NOMO-1 treated with DMSO at 0.1 percent for 48 hours (cell line): ENCODE results near the gene DUSP6.

Experiments
- DNase-seq: peaks from one replicate; lab custom pipeline; 2025; ENCODE audit not compliant: unreplicated experiment; lab: John Stamatoyannopoulos, UW

Gene DUSP6

DNA sequence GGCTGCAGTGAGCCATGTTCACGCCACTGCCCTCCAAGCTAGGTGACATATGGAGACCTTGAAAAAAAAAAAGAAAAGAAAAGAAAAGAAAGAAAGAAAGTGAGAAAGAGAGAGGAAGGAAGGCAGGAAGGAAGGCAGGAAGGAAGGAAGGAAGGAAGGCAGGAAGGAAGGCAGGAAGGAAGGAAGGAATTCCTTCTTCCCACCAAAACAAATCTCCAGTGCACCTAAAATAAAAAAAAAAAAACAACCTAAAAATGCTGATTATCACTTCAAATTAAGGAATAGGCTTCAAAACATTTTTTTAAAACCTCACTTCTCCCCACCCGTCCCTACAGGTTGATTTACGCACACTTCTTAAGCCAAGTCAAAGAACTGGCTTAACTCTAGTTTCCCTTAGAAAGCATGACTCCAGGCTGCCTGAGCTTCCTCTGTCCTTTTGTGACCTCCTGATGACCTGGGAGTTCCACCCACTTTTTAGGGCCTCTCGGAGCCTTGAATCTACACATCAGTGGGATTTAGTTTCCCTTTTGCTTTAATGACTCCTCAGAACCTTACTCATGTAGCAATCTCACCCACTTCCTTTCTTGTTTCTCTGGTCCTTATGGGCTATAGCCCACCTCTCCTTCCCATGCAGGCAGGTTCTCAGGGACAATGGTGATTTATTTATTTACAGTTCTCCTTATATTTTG lies 18.6 kb downstream of the DUSP6 start:
- DNase-seq = peak; percentile 96

DNA sequence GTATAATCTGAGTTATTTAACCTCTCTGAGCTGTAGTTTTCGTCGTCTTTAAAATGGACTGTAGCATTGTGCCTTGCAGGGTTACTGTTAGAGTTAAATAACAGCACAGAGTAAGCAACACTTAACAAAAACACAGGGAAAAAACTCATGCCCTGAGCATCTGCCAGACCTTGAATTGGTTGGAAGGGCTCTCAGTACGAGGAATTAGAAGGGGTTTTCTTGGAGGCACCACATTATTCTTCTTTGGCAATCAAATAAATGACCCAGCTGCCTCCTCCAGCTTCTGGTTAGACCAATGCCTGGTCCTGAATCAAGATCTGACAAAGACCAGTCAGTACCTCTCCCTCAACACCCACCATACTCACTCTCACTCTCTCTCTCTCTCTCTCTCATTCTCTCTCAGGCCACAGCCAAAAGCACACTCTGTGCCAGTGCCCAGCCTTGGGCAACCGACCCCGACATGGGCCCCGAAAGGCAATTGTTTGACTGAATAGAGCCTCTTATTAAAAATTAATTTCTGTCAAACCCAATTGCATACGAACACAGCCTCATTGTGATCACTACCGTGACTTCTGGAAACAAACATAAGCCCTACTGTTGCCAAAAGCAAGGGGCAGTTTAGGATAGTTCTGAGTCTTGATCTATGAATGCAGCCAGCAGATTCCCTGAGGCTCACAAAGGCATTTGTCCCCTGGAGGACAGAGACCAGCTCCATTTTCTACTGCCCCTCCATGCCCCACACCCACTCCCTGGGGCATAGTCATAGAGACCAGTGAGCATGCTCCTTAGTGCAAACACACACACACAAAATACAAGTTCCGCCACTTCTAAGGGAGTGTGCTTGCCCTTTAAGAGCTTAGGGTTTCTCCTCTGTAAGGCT lies 23.9 kb downstream of the DUSP6 start:
- no peak for DNase-seq

DNA sequence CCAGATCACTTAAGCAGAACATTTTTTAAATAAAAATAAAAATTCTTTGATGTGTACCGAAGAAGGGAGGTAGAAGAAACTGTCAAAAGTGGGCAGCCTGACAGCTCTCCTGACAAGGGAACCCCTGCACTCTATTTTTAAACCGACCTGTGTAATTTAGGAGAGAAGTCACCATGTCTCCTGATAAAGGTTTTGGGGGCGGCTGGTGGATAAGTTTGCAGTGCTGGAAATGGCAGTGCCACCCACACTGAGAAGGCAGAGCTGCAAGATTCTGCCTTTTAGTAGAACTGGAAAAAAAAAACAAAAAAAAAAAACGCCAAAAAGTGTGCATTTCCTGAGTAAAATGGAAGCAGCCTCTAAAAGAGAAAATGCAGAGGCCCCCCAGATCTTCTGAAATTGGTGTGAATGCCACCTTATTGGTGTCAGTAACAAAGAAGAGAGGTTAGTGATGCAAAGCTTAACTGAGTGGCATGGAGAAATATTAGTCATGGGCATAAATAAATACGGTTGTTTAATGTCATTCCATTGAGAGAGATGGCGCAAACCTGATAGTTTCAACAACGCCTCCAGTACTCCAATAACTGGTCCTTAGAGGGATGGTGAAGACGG lies 24.7 kb downstream of the DUSP6 start:
- no peak for DNase-seq

DNA sequence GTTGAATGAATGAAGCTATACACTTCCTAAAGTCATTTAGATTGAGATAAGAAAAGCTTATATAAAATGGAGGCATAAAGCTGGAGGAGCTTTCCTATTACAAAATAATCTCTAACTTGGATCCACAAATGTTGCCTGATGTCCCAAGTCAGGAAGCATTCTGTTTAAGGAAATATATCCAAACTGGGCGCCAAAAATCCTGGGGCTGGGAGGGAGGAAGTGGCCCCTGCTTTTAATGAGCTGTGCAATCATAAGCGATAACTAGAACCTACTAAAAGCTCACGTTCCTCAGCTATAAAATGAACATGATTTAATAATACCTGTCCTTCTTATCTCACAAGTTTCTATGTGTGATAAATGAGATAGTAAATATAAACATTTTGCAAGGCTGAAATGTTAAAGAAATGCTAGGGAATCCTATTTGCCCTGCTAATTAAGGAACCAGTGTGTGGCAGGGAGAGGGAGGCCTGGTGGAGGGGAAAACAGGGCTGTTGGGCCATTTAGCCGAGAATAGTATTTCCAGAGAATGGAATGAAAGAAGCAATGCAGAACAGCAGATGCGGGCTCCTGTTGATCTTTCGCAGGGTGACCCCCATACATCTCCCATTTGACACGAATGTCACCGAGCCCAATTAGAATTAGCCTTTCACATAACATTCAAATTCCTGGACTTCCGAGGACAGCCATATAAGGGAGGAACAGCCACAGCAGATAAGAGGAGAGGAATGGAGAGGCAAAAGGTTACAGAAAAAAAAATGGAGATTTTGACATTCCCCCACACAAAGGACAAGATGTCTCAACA lies 25.9 kb downstream of the DUSP6 start:
- no peak for DNase-seq

DNA sequence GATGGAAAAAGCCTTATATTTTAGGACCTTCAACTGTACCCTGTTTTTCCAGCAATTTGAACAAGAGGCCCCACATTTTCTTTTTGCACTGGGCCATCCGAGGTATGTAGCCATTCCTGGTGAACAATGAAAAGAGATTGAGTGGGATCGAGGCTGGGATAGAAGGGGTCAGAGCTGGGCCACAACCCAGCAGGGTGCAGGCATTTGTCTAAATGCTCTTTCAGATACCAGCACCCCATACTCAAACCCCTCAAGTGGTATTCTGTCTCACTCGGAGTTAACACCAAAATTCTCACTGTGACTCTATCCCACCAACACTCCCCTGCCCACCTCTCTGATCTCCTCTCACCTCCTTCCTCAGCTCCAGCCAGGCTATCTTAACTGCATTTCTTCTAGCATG lies 26.8 kb downstream of the DUSP6 start:
- no peak for DNase-seq

DNA sequence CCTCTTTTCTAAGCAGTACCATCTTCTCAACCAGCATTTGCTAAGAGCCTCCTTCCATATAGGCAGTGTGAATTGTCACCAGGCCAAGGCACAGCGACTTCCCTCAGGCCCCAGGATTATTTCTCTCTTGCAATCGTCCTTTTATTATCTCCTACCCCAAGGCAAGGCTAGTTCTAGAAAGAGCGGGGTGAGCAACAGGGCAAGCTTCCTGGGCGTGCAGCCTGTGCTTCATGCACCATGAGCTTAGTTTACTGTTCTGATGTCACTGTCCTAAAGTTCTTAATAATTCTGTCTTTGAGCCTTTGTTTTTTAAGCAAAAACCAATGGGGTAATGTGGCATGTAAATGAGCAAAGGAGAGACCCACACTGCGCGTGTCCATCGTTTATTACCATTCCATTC lies 27.9 kb downstream of the DUSP6 start:
- DNase-seq = no peak

DNA sequence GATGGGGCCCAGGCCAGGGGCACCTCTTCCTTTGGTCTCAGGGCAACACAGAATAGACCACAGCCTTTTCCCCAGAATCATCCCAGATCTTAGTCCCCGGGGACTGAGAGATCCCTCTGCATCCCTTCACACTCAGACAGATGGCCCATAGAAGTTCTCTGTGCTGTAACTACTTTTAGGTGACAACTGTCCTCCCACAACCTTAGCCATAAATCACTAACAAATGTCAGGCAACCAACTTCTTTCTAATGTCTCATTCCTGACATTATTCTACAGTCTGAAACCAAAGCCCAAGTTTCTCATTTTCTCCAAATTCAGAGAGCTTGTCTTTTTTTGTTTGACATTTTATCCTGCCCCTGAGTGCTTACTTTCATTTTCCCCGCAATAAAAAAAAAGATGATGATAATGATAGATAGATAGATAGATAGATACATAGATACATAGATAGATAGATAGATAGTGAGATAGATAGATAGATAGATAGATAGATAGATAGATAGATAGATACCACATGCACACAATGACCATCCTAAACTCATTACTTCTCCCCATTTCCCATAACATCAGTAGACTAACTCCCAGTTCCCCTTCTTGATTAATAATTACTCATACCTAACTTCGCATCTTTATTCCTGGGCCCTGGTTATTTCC lies 28.6 kb downstream of the DUSP6 start:
- DNase-seq = no peak

DNA sequence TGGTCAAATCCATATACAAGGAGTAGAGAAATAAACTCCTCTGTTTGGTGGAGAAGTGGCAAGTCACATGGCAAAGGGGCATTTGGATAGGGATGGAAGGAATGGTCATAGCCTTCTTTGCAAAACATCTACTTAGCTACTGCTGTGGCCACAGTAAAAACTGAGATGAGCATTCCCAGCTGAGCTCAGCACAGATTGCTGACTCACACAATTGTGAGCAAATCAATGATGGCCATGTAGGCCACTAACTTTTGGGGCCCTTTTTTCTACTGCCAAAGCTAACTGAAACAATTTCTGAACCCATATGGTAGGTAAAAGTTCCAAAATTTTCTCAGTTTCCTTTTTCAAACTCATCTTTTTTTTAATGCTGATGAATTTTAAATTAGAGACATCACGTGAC lies 31.6 kb downstream of the DUSP6 start:
- no peak for DNase-seq

DNA sequence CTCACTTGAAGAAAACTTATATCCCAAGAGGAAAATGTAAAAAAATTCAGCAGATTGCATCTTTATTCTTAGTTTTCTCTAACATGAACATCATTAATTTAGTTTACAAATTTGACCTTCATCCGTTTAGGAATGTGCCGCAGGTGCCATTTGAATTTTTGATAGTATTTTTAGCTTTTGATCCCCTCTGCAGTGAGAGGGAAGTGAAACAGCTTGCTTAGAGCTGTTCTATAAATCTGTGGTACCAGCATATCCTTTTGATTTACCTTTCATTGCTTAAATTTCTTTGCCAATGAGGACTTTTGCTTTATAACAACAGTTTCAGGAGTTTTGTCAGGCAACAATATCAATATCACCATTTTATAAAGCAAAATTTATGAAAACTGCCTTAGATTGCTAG lies 32.7 kb downstream of the DUSP6 start:
- DNase-seq = peak; percentile 35

DNA sequence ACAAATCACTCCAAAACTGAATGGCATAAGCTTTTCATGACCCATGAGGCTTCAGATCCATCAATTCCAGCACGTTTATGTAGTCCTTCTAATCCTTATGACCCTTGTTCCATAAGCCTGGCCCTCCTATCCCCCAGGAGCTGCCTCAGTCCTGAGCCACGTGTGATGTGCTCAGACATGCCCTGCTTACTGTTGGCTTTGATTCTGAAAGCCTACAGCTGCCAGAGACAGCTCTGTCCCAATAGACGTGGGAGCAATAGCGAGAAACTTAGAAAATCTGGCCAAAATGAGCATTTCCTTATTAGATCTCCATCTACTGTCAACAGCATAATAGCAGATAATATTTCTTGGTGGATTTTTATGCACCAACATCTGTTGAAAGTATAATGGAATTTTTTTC lies 33.2 kb downstream of the DUSP6 start:
- DNase-seq = no peak

DNA sequence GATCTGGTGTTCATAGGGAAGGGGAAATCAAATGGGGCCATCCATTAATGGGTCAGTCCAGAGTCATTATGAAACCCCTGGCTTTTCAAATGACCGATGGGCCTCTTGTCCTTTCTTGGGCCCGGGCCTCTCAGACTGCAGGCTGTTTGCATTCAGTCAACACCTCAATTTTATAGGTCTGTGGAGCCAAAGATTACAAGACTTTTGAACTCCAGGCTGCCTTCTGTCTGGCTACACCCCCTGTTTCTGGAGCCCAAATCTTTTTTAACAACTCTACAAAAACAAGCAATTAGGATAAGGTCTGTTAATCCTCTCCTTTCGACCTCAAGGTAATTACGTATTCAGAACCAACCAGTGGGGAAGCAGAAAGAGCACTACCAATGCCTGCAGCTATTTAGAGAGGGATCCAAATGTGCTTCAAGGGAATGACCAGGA lies 35.6 kb downstream of the DUSP6 start:
- no peak for DNase-seq

DNA sequence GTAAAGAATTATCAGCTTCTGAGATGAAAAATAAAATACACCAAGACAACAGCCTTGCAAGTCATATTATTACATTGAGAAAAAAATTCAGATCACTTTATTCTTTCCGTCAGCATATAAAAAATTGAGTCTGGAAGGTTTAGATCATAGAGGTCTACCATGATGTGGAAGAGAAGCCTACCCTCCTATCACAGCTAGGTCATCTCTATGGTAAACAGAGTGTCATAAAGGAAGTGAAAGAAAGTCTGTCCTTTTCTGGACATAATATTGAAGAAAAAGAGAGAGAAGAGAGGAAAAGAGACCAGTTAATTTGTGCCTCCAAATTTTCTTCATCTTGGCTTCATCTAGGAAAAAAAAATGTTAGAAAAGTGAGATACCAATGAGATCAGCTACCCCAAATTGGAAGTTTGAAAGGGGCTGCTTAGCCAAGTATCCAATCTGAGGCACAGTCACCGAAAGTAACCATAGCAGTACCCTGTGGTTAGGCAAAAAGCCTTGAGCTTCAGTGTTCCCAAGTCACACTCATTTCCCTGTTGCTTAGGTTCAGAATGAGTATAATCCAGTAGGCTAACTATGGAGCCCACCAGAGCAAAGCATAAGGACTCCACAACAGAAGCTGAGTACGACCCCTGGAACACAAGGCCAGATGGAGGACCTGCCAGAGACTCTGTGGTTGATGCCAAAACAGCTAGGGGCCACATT lies 38.1 kb downstream of the DUSP6 start:
- no peak for DNase-seq

DNA sequence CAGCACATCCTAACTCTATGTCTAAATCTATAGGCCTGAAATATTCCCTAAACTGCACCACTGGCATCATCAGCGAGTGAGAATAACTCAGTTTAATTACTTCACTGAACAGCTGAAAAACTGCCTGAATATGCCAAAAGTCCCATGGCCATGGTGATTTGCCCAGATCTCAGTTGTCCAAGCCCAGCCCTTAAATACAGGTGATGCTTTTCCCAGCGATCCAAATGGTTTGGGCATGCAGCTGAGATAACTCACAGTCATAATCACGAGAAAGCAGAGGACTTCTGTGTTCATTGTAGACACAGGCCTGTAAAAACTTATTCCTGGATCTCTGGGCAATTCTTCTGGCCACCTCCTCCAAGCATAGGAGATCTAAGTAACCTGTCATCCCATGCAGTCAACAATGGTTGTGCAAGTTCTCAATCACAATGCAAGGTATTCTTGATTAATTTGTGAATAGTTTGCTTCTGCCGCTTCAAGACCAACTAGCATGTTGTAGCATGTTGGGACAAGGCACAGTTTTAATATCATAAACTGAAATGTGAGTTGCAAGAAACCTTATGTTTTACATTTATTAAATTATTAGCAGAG lies 40.5 kb downstream of the DUSP6 start:
- no peak for DNase-seq

DNA sequence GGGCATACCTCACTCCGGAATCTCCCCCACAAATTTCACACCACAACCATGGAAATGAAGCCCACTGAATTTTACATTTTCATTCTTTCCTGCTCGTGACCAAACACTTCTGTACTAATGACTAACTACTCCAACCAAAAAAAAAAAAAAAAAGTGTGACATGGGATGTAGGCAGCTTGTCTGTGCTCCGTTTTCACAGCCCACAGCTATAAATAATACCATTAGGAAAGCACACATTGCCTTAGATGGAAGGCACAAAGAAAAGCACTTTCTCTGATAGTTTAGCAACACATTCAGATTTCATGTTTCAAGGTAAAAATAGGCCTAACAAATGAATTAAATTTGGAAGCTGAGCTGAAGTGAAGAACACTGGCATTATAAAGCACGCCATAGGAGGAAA lies 42.5 kb downstream of the DUSP6 start:
- DNase-seq = peak; percentile 37

DNA sequence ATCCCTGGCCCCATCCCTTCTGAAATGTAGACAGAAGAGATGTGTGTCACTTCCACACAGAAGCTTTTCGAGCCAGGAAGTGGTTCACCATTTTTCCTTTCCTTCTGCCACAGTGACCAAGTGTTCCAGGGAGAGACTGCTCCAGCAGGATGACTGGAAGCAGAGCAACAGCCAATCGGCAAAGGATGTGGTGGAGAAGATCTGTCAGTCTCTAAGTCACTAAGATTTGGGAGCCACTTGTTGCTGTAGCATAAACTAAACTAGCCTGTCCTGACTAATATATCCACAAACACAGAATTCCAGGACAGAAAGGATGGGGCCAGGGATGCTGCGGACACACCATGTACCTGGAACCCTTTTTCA lies 42.9 kb downstream of the DUSP6 start:
- no peak for DNase-seq

DNA sequence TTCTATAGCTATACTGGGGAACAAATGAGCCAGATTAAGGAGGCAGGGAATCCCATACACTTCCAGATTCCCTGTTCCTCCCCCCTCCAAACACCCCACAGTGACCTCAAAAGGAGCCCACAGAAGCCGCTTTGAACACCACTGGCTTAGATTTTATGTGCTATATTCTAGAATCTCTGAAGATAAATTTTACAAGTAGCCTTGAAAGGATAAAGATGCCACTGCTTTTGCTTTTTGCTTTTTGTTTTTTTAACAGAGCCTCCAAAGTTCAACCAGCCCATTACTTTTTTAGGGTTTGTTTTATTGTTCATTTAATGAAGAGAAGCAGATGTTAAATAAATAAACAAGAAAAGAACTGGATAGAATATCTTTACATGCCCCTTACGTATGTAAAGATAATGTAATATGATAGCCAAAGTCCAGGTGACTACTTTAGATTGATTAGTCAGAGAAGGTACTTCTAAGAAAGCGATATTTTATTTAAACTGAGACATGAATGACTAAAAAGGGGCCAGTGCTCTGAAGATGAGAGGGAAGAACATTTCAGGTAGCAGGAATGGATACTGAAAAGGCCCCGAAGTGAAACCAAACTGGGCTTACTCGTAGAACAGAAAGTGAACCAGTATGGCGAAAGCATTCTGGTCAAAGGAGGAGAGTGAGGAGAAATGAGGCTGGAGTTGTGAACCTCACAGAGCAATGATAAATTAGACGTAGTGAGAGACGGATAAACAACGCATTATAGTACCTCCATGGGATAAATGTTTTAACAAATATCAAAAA lies 44.6 kb downstream of the DUSP6 start:
- peak; percentile 33 for DNase-seq

DNA sequence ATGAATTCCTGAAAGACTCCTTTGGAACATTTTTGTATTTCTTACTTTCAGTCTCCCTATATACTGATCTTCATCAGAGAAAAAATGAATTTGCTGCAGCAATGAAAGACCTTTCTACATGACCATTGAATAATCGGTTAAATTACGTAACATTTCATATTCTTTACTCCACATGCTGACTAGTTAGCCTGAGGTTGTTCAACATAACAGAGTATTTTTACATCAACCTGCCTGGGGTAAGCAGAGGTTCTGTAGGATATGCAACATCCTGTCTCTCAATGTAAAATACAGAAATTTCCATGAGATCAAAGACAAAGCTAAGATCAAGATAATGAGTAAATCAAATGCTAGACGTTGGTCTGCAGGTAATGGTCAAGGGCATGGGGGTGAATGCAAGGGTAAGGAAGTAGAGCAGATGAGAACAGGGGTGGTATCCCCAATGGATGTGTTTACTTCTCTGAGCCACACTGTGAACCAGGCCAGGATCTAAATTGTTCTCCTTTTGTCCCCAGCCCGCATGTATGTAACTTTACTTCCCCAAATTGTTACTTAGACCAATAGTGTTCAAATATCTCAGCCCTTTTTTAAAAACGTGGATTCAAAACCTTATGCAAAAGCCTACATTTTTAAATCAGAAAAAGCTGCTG lies 45.4 kb downstream of the DUSP6 start:
- peak; percentile 73 for DNase-seq

DNA sequence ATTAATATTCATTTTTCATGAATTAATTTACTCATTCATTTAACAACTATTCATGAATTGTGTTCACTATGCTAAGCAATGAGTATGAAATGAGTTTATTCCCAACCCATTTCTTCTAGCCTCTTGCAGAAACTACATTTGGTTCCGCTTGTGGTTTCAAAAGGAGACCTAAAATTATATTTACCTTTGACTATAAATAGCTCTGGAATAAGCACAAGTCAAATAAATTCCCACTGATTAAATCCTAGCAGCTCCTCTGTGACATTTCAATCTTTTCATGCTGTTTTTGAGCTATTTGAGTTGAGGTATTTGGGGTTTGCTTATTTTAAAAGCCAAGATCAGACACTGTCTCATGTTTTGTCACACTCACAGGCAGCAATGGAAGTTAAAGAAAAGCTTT lies 46.9 kb downstream of the DUSP6 start:
- peak; percentile 7 for DNase-seq

DNA sequence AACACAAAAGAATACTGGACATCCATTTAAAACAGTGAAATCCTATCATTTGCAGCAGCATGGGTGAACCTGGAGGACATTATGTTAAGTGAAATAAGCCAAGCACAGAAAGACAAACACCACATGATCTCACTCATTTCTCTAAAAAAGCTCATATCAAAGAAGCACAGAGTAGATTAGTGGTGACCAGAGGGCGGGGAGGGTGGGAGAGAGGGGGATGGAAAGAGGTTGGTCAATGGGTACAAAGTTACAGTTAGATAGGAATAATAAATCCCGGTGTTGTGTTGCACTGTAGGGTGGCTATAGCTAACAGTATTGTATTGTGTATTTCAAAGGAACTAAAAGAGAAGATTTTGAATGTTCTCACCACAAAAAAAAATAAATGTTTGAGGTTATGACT lies 52.4 kb downstream of the DUSP6 start:
- no peak for DNase-seq
